Tibial nerve (tissue), 4 donors: ENCODE results near the gene PDZD2. TPM values are rescaled to one million over a fixed set of nuclear protein-coding genes. Genes with fewer than 3 reads are reported as not detected.

Experiments
- DNase-seq, 2 donors: peaks; one replicate each; pipeline ENCODE4 v3.0.0-alpha.2; 2019; ENCODE audit warnings: low spot score in 2 of 2
- H3K27ac ChIP-seq, 4 donors: fragments of 200-600 bp; sonication (generic) in 3 of 4; one replicate each; pipeline ENCODE4 v1.5.1; 2017 to 2019; ENCODE audit warnings: mild to moderate bottlenecking in 1 of 4
- H3K27me3 ChIP-seq, 2 donors: fragments of 200-600 bp; sonication (generic) in 1 of 2; one replicate each; pipeline versions ENCODE4 v1.5.1 to v1.6.0; 2017 to 2019
- H3K36me3 ChIP-seq, 3 donors: fragments of 200-600 bp; sonication (generic); one replicate each; pipeline ENCODE4 v1.5.1; 2018 to 2019
- H3K4me1 ChIP-seq, 4 donors: fragments of 200-600 bp; sonication (generic) in 3 of 4; one replicate each; pipeline ENCODE4 v1.5.1; 2017 to 2019
- H3K4me3 ChIP-seq, 4 donors: fragments of 200-600 bp; sonication (generic) in 3 of 4; one replicate each; pipeline ENCODE4 v1.5.1; 2017 to 2019; ENCODE audit warnings: mild to moderate bottlenecking in 1 of 4, moderate library complexity in 1 of 4
- H3K9me3 ChIP-seq, 4 donors: fragments of 200-600 bp; sonication (generic) in 3 of 4; one replicate each; pipeline ENCODE4 v1.5.1; 2017 to 2019
- CTCF ChIP-seq, 5 experiments: fragments of 200-600 bp in 3 of 5; fragments of 450-650 bp in 2 of 5; sonication (generic) in 3 of 5; IDR thresholded peaks; one replicate each; pipeline ENCODE4 v1.5.1; 2016 to 2019; ENCODE audit warnings: antibody characterized with exemption in 5 of 5, mild to moderate bottlenecking in 3 of 5, moderate library complexity in 2 of 5
- EP300 ChIP-seq, 2 donors: sonication (generic); formaldehyde crosslinking; IDR thresholded peaks; one replicate each; pipeline ENCODE4 v1.6.1; 2017; ENCODE audit warnings: antibody characterized with exemption in 2 of 2, mild to moderate bottlenecking in 1 of 2
- POLR2A ChIP-seq, 2 donors: fragments of 450-650 bp; IDR thresholded peaks; one replicate each; pipeline ENCODE4 v1.6.1; 2017; ENCODE audit warnings: antibody characterized with exemption in 2 of 2, mild to moderate bottlenecking in 2 of 2, moderate library complexity in 2 of 2
- WGBS, 2 donors: methylation state at CpG; one replicate each; pipeline ENCODE4 v1.1.5; 2018; 5-methylcytosine and 5-hydroxymethylcytosine counted together
- total RNA-seq, 4 donors: library from RNA; depleted of rRNA; stranded (reverse); fragments of >200 nt; gene quantifications; one replicate each; pipeline ENCODE4 v1.1.0, GENCODE V29; 2016

PDZD2 gene
- total RNA-seq, 4 donors from 2014 or later: 102 to 153 (median 117) TPM

DNA sequence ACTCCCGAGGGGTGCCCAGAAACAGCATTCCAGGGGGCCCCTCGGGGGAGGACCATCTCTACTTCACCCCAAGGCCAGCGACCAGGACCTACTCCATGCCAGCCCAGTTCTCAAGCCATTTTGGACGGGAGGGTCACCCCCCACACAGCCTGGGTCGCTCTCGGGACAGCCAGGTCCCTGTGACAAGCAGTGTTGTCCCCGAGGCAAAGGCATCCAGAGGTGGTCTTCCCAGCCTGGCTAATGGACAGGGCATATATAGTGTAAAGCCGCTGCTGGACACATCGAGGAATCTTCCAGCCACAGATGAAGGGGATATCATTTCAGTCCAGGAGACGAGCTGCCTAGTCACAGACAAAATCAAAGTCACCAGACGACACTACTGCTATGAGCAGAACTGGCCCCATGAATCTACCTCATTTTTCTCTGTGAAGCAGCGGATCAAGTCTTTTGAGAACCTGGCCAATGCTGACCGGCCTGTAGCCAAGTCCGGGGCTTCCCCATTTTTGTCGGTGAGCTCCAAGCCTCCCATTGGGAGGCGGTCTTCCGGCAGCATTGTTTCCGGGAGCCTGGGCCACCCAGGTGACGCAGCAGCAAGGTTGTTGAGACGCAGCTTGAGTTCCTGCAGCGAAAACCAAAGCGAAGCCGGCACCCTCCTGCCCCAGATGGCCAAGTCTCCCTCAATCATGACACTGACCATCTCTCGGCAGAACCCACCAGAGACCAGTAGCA lies 451.3 kb downstream of the PDZD2 start:
- Histone ChIP-seq H3K9me3 (no peaks in the 10 kb centered on the region), H3K27me3 (no peaks in the 10 kb centered on the region), H3K27ac (no peak overlapping the region), H3K4me3 (no peak overlapping the region), H3K4me1 (peaks cover 0 to 12% (median 2%) of the 10 kb centered on the region in 4 donors), H3K36me3 (peaks cover 0 to 78% (median 0%) of the 10 kb centered on the region in 3 donors)
- DNase-seq: no peak
- TF ChIP-seq EP300 (IDR thresholded peaks at IDR 0.05) (no peak), POLR2A (IDR thresholded peaks at IDR 0.05) (no peak), CTCF (IDR thresholded peaks at IDR 0.05) (no peak)
- 83 to 86% methylated on average over 20 to 22 of the region's 24 CpGs for WGBS, 2 donors

GRCh38 chr5:32090755-32091128 lies 451.8 kb downstream of the PDZD2 start:
- Histone ChIP-seq H3K4me3 (no peak overlapping the region), H3K36me3 (peaks cover 0 to 80% (median 0%) of the 10 kb centered on the region in 3 donors), H3K9me3 (no peaks in the 10 kb centered on the region), H3K27me3 (no peaks in the 10 kb centered on the region), H3K4me1 (peaks cover 0 to 12% (median 2%) of the 10 kb centered on the region in 4 donors), H3K27ac (no peak overlapping the region)
- TF ChIP-seq EP300 (IDR thresholded peaks at IDR 0.05) (no peak), CTCF (IDR thresholded peaks at IDR 0.05) (no peak), POLR2A (IDR thresholded peaks at IDR 0.05) (no peak)
- WGBS, 2 donors: 87 to 88% methylated on average over 14 to 17 of the region's 17 CpGs
- no peak for DNase-seq

- Histone ChIP-seq H3K27ac (peak overlapping the region in 1 of 4 donors; percentile 81), H3K9me3 (no peaks in the 10 kb centered on the region), H3K4me3 (no peak overlapping the region), H3K36me3 (peaks cover 0 to 85% (median 0%) of the 10 kb centered on the region in 3 donors), H3K27me3 (no peaks in the 10 kb centered on the region), H3K4me1 (peaks cover 0 to 22% (median 2%) of the 10 kb centered on the region in 4 donors)
- WGBS, 2 donors: 62 to 63% methylated on average over 20 of the region's 20 CpGs
- peak; percentile 41 to 90 for DNase-seq
- TF ChIP-seq EP300 (IDR thresholded peaks at IDR 0.05): peak in 1 of 2 donors; percentile 18
- peak; percentile 56 to 88 (median 64) for TF ChIP-seq CTCF (IDR thresholded peaks at IDR 0.05)
- no peak for TF ChIP-seq POLR2A (IDR thresholded peaks at IDR 0.05)
These were observed 454.2 kb downstream of the PDZD2 start for GRCh38 chr5:32092938-32093812.

DNA sequence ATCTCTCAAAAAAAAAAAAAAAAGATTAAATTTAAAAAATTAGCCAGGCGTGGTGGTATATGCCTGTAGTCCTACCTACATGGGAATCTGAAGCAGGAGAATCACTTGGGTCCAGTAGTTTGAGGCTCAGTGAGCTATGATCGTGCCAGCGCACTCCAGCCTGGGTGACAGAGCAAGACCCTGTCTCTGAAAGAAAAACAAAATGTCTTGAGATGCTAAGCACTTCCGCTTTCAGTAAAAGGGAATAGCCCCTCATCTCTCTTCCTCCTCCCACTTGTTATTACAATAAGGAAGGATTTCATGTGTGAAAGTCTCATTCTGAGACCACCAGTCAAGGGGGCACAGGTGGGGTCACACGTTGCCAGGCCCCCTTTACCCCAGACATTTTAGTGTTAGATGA lies 455.8 kb downstream of the PDZD2 start:
- peaks cover 0 to 31% (median 2%) of the 10 kb centered on the region in 4 donors for H3K4me1 ChIP-seq
- no peak for DNase-seq
- H3K4me3 ChIP-seq: no peak overlapping the region
- H3K27me3 ChIP-seq: no peaks in the 10 kb centered on the region
- 88 to 91% methylated on average over 5 of the region's 5 CpGs for WGBS, 2 donors
- TF ChIP-seq CTCF (IDR thresholded peaks at IDR 0.05) (no peak), EP300 (IDR thresholded peaks at IDR 0.05) (no peak), POLR2A (IDR thresholded peaks at IDR 0.05) (no peak)
- peak overlapping the region in 3 of 4 donors; percentile 25 to 81 (median 60) for H3K27ac ChIP-seq
- H3K36me3 ChIP-seq: peaks cover 0 to 85% (median 0%) of the 10 kb centered on the region in 3 donors
- no peaks in the 10 kb centered on the region for H3K9me3 ChIP-seq
